Measurements from ENCODE around the gene SFXN2. TPM values are rescaled to one million over a fixed set of nuclear protein-coding genes. Genes with fewer than 3 reads are reported as not detected.
A peak's percentile ranks its signal among the peaks of the same experiment; 100 is the strongest.
"Not testable (repeated sequence)": the region's sequence is repeated elsewhere in the genome, so short reads cannot be mapped to it uniquely, and the experiment has no call there.

The SFXN2 gene, protein sequence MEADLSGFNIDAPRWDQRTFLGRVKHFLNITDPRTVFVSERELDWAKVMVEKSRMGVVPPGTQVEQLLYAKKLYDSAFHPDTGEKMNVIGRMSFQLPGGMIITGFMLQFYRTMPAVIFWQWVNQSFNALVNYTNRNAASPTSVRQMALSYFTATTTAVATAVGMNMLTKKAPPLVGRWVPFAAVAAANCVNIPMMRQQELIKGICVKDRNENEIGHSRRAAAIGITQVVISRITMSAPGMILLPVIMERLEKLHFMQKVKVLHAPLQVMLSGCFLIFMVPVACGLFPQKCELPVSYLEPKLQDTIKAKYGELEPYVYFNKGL
- total RNA-seq: 10 to 100 TPM; 18.0 to 28.0 TPM

DNA sequence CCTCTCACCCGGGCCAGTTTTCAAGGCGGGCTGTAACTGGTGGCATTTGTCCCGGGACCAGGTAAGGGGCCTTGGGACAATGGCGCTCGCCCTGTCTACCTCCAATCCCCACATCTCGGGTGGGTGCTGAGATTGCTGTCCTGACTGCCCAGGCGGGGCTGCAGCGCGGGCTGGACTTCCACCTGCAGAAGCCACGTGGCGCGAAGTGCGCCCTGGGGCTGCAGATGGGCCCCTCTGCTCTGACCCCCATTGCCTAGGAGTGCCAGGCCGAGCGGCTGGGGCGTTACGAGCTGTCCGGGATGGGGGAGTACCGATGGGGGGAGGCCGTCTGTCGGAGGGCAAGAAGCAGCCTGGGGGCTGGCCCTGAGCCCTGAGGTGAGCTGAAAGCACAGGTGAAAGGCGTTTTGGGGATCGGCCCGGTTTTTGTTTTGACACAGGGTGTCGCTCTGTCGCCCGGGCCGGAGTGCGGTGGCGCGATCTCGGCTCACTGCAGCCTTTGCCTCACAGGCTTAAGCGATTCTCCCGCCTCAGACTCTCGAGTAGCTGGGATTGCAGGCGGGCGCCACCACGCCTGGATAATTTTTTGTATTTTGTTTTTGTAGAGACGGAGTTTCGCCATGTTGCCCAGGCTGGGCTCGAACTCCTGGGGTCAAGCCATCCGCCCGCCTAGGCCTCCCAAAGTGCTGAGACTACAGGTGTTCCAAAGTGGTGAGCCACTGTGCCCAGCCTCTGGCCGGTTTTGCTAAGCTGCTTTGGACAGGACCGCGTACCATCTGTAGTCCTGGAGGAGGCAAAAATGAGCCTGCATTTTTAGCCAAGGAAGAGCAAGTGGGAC lies at the start of gene SFXN2:
Gene SFXN2, plus strand, starts transcription at position 16 of the 835 bp plus-strand sequence. CDS start 12,001 bp downstream, outside the sequence.
- ATAC-seq (replicated peaks): peak; percentile 5
- peaks cover 27% of the 10 kb centered on the region for H3K4me1 Mint-ChIP-seq
- peaks cover 55% of the 10 kb centered on the region for H3K36me3 Mint-ChIP-seq (ENCODE audit: low read depth)
- peak within 1 kb of the TSS; percentile 98 for H3K27ac Mint-ChIP-seq
- no peaks in the 10 kb centered on the region for H3K27me3 Mint-ChIP-seq
- no peaks in the 10 kb centered on the region for H3K9me3 Mint-ChIP-seq
- peak within 1 kb of the TSS; percentile 99 for H3K4me3 Mint-ChIP-seq

DNA sequence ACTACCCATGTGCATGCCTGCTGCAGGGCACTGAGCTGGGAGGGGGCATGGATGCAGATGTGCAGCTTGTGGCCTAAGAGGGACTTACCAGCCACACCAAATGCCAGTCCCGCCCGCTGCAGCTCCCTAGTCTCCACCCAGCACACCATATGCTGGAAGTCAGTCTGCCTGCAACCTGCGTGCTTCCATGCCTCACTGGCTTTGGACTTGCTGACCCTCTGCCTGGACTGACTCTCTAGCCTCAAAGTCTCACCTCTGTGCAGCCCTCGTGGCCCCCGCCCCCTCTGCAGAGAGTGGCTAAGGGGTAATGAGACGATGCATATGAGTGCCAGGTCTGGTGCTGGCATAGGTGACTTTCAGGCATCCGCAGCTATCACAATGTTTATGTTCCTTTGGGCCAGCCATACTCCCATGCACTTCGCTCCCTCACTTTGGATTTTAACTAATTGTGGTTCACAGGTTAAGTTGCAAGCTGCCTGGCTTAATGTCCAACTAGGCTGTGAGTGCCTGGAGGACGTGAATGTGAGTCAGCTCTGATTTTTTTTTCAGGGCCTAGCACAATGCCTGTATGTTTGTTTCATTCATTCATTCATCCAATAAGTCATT lies 48.4 kb upstream of the SFXN2 start:
- no peaks in the 10 kb centered on the region for H3K36me3 Mint-ChIP-seq (ENCODE audit: low read depth)
- H3K27me3 Mint-ChIP-seq: no peaks in the 10 kb centered on the region
- H3K9me3 Mint-ChIP-seq: no peaks in the 10 kb centered on the region
- H3K4me3 Mint-ChIP-seq: no peak overlapping the region
- H3K27ac Mint-ChIP-seq: no peak overlapping the region
- no peak for ATAC-seq (replicated peaks)
- H3K4me1 Mint-ChIP-seq: peaks cover 18% of the 10 kb centered on the region

DNA sequence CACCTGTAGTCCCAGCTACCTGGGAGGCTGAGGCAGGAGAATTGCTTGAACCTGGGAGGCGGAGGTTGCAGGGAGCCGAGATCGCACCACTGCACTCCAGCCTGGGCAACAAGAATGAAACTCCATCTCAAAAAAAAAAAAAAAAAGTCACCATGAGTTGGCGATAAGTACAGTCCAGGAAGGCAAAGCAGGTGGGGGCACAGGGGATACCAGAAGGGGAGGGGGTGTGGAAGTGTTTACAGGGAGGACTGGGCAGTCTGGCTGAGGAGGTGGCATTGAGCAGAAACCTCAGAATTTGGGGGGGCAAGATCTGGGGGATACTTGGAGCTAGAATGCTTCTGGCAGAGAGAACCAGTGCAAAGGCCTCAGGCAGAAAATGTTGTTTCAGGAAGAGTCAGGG lies 47.0 kb upstream of the SFXN2 start:
- Mint-ChIP-seq H3K4me3 (peak overlapping the region; percentile 0), H3K27ac (peak overlapping the region; percentile 71), H3K4me1 (peaks cover 13% of the 10 kb centered on the region)
- H3K9me3 Mint-ChIP-seq; H3K27me3 Mint-ChIP-seq; H3K36me3 Mint-ChIP-seq (ENCODE audit: low read depth); ATAC-seq (replicated peaks): not testable (repeated sequence)

DNA sequence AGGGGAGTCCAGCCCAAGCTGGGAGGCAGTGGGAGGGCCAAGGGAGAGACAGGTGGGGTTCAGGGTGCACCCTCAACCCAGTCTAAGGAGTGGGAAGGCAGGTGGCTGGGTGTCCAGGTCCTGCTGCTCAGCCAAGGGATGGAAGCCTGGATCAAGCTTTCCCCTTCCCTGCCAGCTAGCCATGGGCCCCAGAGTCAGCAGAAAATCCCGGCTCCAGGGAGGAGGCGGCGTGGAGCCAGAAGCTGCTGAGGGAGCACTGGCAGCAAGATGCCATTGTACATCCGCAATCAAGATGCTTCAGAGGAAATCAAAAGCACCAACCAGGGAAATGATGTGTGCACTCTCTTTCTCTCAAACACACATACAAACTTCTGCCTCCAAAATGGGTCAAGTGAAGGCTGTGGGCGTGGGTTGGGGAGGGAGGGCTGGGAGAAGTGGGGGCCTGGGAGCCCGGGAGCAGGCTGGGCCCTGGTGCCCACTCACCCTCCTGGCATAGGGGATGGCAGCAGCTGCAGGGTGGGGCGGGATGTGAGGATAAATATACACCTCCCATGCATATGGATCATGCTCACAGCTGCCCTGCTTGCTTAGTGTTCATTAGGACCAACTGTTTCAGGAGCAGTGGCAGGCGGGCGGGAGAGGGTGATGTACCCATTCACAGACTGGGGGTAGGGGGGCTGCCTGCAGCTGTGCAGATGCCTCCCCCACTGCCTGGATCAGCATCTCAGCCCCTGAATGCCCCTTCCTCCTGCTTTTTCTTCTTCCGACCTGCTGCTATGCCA lies 45.9 kb upstream of the SFXN2 start:
- Mint-ChIP-seq H3K27ac (peak overlapping the region; percentile 71), H3K27me3 (no peaks in the 10 kb centered on the region), H3K4me1 (peaks cover 15% of the 10 kb centered on the region), H3K4me3 (peak overlapping the region; percentile 0), H3K9me3 (no peaks in the 10 kb centered on the region), H3K36me3 (ENCODE audit: low read depth) (no peaks in the 10 kb centered on the region)
- no peak for ATAC-seq (replicated peaks)

DNA sequence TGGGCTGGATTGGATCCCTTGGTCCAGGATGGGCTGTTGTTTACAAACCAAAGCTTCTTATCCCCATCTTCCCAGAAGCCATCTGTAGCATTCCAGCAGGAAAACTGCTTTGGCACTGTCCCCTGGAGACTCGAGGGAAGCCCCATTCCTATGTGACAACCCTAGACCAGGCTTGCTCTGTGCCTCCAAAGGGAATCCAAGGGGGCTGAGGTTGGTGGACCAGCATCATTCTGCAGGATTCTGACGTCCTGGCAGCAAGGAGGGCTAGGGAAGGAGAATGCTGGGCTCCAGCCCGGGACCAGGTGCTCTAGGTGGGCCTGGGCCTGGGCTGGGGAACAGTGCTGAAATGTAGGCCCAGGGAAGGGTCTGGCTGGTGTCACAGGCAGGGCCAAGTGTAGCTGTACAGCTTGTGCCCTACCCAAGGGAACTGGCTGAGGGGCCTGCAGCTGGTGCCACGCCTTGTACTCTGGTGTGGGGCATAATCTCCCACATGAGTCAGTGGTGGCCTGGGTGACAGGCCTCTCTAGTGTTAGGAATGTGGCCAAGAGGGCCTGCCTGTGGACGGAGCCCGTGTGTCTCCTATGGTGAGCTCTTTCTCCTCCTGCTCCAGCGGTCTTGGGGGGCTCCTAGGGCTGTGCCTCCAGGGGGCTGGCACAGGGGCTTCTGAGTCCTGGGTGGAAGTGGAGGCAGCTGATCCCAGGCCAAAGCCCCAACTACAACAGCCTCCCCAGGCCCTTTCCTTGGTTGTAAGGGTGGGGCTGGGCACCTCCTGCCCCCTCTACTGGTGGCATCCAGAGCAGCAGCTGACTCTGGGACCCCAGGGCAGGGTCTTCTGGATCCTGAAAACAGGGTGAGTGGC lies 45.0 kb upstream of the SFXN2 start:
- no peak for ATAC-seq (replicated peaks)
- H3K27ac Mint-ChIP-seq: peak overlapping the region; percentile 15
- H3K4me3 Mint-ChIP-seq: no peak overlapping the region
- H3K4me1 Mint-ChIP-seq: peaks cover 24% of the 10 kb centered on the region
- H3K36me3 Mint-ChIP-seq (ENCODE audit: low read depth): no peaks in the 10 kb centered on the region
- H3K27me3 Mint-ChIP-seq: no peaks in the 10 kb centered on the region
- H3K9me3 Mint-ChIP-seq: no peaks in the 10 kb centered on the region

DNA sequence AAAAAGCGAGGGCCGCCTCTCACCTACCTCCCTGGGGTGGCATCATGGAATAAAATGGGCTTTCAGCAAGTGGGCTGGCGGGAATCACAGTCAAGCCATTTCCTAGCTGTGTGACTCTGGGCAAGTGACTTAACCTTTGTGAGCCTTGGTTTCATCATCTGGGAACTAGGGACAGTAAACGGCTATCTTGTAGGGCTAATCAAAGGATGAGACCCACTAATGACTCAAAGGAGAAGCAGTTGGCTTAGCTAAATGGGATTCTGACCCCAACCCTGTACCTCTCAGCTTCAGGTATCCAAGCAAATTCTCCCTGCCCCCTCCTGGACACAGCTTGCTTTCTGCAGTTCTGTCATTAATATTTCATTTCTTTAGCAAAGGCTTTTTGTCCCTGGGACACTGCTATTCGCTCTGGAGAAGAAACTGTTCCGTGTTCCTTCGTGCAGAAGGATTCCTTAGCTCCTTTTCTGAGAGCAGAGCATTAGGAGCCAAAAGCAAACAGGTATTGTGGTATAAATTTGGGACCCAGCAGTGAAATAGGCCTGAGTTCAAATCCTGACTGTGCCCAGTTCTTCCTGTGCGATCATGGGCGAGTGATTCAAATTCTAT lies 44.3 kb upstream of the SFXN2 start:
- Mint-ChIP-seq H3K36me3 (ENCODE audit: low read depth) (no peaks in the 10 kb centered on the region), H3K4me1 (peaks cover 24% of the 10 kb centered on the region), H3K27ac (peak overlapping the region; percentile 15), H3K9me3 (no peaks in the 10 kb centered on the region), H3K4me3 (no peak overlapping the region), H3K27me3 (no peaks in the 10 kb centered on the region)
- no peak for ATAC-seq (replicated peaks)

DNA sequence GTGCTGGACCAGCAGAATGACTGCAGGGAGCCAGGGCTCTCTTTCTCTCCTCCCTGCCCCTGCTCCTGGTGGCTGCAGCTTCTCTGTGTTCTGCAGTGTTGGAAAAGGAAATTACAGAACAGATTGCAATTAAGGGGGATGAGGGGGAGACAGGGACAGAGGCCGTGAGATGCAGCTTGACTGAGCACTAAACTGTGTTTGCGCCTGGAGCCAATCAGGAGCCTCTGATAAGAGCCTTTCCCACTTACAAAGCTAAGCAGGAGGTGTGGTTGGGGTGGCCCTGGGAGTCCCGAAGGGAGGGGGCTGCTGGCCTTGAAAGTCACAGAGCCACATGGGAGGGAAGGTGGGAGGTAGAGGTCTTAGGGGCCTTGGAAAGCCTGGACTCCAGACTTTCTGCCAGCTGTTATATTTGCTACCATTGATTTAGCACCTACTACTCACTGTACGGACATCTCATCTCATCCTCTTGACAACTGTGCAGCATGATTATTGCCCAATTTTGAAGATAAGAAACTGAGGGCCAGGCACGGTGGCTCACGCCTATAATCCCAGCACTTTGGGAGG lies 43.5 kb upstream of the SFXN2 start:
- Mint-ChIP-seq H3K4me3 (no peak overlapping the region), H3K9me3 (no peaks in the 10 kb centered on the region), H3K36me3 (ENCODE audit: low read depth) (peaks cover 6% of the 10 kb centered on the region), H3K27ac (no peak overlapping the region), H3K27me3 (no peaks in the 10 kb centered on the region), H3K4me1 (peaks cover 29% of the 10 kb centered on the region)
- no peak for ATAC-seq (replicated peaks)

DNA sequence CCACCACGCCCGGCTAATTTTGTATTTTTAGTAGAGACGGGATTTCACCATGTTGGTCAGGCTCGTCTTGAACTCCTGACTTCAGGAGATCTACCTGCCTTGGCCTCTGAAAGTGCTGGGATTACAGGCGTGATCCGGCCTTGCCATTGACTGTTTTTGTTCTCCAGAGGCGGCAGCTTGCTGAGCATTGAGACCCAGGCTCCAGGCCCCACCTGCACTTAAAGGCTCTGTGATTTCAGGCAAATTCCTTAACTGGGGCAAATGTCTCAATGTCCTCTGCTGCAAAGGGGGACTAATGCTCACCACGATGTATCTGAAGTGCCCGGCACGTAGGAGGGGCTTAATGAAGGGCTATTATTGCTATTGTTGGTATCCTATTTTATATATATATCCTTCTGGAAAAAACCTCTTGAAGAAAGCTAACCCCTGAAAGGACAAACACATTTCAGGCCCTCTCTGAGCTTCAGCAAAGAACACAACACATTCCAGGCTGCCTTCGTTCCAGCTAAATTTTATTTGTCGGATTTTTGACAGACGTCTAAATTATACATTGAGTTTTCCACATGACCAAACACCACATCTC lies 41.1 kb upstream of the SFXN2 start:
- Mint-ChIP-seq H3K27ac (peak overlapping the region; percentile 78), H3K36me3 (ENCODE audit: low read depth) (peaks cover 6% of the 10 kb centered on the region), H3K9me3 (no peaks in the 10 kb centered on the region), H3K4me1 (peaks cover 20% of the 10 kb centered on the region), H3K4me3 (peak overlapping the region; percentile 74), H3K27me3 (no peaks in the 10 kb centered on the region)
- no peak for ATAC-seq (replicated peaks)

DNA sequence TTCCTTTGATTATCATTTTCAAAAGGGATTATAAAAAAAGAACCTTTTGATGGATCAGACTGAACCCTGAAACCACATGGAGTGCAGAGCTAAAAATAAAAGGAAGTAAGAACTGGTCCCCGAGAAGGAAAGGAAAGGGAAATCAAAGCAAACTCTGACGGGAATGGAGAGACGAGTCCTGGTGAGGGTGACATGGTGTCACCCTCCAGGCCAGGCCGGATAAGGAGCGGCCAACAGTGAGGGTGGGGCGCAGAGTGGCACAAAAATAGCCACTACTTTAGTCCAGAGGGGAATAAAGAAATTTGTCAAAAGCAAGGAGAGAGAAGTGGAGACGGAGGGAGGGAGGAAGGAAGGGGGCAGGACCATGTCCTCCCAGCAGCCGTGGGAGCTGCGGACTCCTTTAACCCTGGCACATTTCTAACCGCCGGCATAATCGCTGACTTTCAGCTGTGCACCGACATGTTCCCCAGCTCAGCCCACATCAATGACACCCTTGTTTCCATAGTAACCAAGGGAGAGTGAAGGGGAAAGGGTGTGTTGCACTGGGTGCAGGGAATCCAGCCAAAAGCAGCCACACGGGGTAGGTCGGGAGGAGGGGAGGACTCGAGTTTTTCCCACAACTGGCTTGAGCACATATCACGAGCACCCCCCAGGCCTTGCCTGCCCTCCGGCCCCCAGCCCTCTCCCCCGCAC lies 40.5 kb upstream of the SFXN2 start:
- peaks cover 6% of the 10 kb centered on the region for H3K36me3 Mint-ChIP-seq (ENCODE audit: low read depth)
- ATAC-seq (replicated peaks): peak; percentile 94
- H3K27me3 Mint-ChIP-seq: no peaks in the 10 kb centered on the region
- H3K4me1 Mint-ChIP-seq: peaks cover 16% of the 10 kb centered on the region
- no peaks in the 10 kb centered on the region for H3K9me3 Mint-ChIP-seq
- peak overlapping the region; percentile 78 for H3K27ac Mint-ChIP-seq
- H3K4me3 Mint-ChIP-seq: peak overlapping the region; percentile 74

DNA sequence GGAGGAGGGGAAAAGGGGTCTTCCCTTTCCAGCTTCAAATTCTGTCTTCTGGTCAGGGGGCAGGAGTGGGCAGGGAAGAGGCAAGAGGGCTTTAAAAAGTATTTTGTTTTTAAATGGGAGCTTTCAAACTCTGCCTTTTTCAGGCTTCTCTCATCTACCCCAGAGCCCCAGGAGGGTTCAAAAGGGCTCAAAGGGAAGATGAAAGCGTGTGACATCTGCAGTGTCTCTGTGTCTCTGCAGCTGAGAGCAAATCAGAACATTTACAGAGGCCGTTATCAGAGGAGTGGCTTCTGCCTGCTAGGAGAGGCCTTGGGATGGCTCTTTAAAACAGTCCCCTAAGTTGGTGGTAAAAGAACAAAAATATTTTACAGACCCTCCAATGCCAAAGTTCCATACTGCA lies 39.9 kb upstream of the SFXN2 start:
- H3K36me3 Mint-ChIP-seq (ENCODE audit: low read depth): peaks cover 6% of the 10 kb centered on the region
- peaks cover 16% of the 10 kb centered on the region for H3K4me1 Mint-ChIP-seq
- peak overlapping the region; percentile 74 for H3K4me3 Mint-ChIP-seq
- peak overlapping the region; percentile 78 for H3K27ac Mint-ChIP-seq
- no peaks in the 10 kb centered on the region for H3K9me3 Mint-ChIP-seq
- H3K27me3 Mint-ChIP-seq: no peaks in the 10 kb centered on the region
- ATAC-seq (replicated peaks): peak; percentile 29

DNA sequence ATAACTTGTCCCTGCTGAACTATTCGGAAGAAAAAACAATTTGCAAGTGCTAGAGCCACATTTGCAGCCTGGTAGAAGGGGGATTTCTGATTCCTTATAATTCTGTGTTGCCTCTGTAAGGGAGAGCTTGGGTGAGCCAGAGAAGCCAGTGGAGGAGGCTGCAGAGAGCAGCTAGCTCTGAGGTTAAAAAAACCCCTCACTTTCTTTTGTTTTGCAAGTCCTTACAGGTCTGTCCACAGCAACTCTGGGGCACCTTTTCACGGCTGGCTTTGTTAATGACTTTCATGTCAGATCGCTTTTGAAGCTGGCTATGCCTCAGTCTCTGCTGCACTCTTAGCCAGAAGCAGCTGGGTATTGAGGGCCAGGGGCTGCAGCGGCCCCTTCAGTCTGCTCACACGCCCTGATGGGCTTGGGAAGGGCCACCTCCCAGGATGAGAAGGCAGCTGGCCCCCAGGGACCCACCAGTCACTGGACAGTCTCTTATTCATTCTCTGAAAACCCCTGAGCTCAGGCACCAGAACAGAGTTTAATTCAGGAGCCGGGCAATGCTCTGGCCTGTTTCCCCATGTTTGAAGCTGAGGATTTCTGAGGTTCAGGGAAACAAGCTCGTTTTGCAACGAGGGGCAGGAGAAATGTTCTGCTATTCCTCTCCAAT lies 39.3 kb upstream of the SFXN2 start:
- Mint-ChIP-seq H3K27ac (peak overlapping the region; percentile 78), H3K27me3 (no peaks in the 10 kb centered on the region), H3K4me3 (peak overlapping the region; percentile 74), H3K9me3 (no peaks in the 10 kb centered on the region), H3K4me1 (peaks cover 16% of the 10 kb centered on the region), H3K36me3 (ENCODE audit: low read depth) (peaks cover 11% of the 10 kb centered on the region)
- ATAC-seq (replicated peaks): no peak

Measured in activated T-helper 17 cell treated with anti-CD3 and anti-CD28 coated beads, Interleukin-2, amount 50 U/mL, for 72 hours (primary cell).